Measurements from ENCODE around the gene OAS2. TPM values are rescaled to one million over a fixed set of nuclear protein-coding genes. Genes with fewer than 3 reads are reported as not detected.

The OAS2 gene
- total RNA-seq, 1 experiment from 2014 or later: 5.8 TPM

- no peak for ATAC-seq
Measured at GRCh38 chr12:112964067-112964670, 14.2 kb upstream of the OAS2 start.

DNA sequence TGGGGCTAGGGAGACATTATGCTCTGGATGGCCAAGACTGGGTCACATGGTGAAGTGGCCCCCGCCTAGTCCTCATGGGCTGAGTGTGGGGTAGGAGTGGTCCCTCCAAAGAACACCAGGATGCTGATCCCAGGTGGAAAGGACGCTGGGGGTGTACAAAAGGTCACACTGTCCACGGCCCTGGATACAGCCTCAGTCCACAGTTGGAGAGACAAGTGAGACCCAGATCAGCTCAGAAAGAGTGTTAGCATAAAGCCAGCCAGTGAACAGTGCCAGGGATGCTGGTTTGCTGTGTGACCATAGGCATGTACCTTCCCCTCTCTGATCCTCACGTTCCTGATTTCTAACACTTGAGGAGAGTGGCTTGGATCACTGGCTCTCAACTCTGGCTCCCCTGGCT lies 13.4 kb upstream of the OAS2 start:
- intact Hi-C loops (cut with micrococcal nuclease): no loop called here
- H4K20me1 ChIP-seq (ENCODE audit: low read length): no peaks in the 10 kb centered on the region
- no peaks in the 10 kb centered on the region for H3K27me3 ChIP-seq (ENCODE audit: low read length)
- no peak for ATAC-seq
- no peaks in the 10 kb centered on the region for H3F3A ChIP-seq (ENCODE audit: low read length, unreplicated experiment)
- no peak overlapping the region for H2AFZ ChIP-seq (ENCODE audit: low read length)
- ChIA-PET POLR2A (ENCODE audit: unreplicated experiment) (no interaction called here), CTCF (no interaction called here)
- H3K4me1 ChIP-seq (ENCODE audit: insufficient read depth, low read length): no peaks in the 10 kb centered on the region
- no peak overlapping the region for H3K27ac ChIP-seq (ENCODE audit: low read length)
- no peak overlapping the region for H3K9ac ChIP-seq (ENCODE audit: low read length)
- DNase-seq: no peak
- no peak overlapping the region for H3K4me3 ChIP-seq (ENCODE audit: low read length)
- H3K36me3 ChIP-seq (ENCODE audit: low read depth, low read length): peaks cover 11% of the 10 kb centered on the region; the same call in 1 of the 2 replicates
- no peaks in the 10 kb centered on the region for H3K9me3 ChIP-seq (ENCODE audit: low read length)
- H3K9me2 ChIP-seq (replicated peaks; ENCODE audit: low read length): no peaks in the 10 kb centered on the region
- H3K4me2 ChIP-seq (ENCODE audit: low read length): no peak overlapping the region
- no TSS peak for BruUV-seq (replicated peaks)
- no peaks in the 10 kb centered on the region for H3K79me2 ChIP-seq (ENCODE audit: low read length)
- TF ChIP-seq EZH2 (IDR thresholded peaks at IDR 0.05; ENCODE audit: low read length, unreplicated experiment): no peak
- no peak for TF ChIP-seq EZH2phosphoT487 (IDR thresholded peaks at IDR 0.05; ENCODE audit: borderline replicate concordance, low read length)
- TF ChIP-seq, protein P1, sequence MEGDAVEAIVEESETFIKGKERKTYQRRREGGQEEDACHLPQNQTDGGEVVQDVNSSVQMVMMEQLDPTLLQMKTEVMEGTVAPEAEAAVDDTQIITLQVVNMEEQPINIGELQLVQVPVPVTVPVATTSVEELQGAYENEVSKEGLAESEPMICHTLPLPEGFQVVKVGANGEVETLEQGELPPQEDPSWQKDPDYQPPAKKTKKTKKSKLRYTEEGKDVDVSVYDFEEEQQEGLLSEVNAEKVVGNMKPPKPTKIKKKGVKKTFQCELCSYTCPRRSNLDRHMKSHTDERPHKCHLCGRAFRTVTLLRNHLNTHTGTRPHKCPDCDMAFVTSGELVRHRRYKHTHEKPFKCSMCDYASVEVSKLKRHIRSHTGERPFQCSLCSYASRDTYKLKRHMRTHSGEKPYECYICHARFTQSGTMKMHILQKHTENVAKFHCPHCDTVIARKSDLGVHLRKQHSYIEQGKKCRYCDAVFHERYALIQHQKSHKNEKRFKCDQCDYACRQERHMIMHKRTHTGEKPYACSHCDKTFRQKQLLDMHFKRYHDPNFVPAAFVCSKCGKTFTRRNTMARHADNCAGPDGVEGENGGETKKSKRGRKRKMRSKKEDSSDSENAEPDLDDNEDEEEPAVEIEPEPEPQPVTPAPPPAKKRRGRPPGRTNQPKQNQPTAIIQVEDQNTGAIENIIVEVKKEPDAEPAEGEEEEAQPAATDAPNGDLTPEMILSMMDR (conservative IDR thresholded peaks at IDR 0.05; ENCODE audit: low read depth, low read length): no peak

More at GRCh38 chr12:112964067-112964670, 14.2 kb upstream of the OAS2 start:
- H3K27me3 ChIP-seq (ENCODE audit: low read length): no peaks in the 10 kb centered on the region
- H3F3A ChIP-seq (ENCODE audit: low read length, unreplicated experiment): no peaks in the 10 kb centered on the region
- ChIA-PET CTCF (no interaction called here), POLR2A (ENCODE audit: unreplicated experiment) (no interaction called here)
- H3K9me2 ChIP-seq (replicated peaks; ENCODE audit: low read length): no peaks in the 10 kb centered on the region
- H3K4me1 ChIP-seq (ENCODE audit: insufficient read depth, low read length): no peaks in the 10 kb centered on the region
- intact Hi-C loops (cut with micrococcal nuclease): no loop called here
- H3K27ac ChIP-seq (ENCODE audit: low read length): no peak overlapping the region
- H3K79me2 ChIP-seq (ENCODE audit: low read length): no peaks in the 10 kb centered on the region
- no peak for DNase-seq
- H3K36me3 ChIP-seq (ENCODE audit: low read depth, low read length): peaks cover 11% of the 10 kb centered on the region; the same call in 1 of the 2 replicates
- H3K9me3 ChIP-seq (ENCODE audit: low read length): no peaks in the 10 kb centered on the region
- no peak overlapping the region for H3K4me2 ChIP-seq (ENCODE audit: low read length)
- no peak overlapping the region for H3K9ac ChIP-seq (ENCODE audit: low read length)
- H4K20me1 ChIP-seq (ENCODE audit: low read length): no peaks in the 10 kb centered on the region
- no peak overlapping the region for H3K4me3 ChIP-seq (ENCODE audit: low read length)
- no TSS peak for BruUV-seq (replicated peaks)
- H2AFZ ChIP-seq (ENCODE audit: low read length): no peak overlapping the region
- TF ChIP-seq, protein P1 (conservative IDR thresholded peaks at IDR 0.05; ENCODE audit: low read depth, low read length): no peak
- TF ChIP-seq EZH2phosphoT487 (IDR thresholded peaks at IDR 0.05; ENCODE audit: borderline replicate concordance, low read length): no peak
- TF ChIP-seq EZH2 (IDR thresholded peaks at IDR 0.05; ENCODE audit: low read length, unreplicated experiment): no peak

DNA sequence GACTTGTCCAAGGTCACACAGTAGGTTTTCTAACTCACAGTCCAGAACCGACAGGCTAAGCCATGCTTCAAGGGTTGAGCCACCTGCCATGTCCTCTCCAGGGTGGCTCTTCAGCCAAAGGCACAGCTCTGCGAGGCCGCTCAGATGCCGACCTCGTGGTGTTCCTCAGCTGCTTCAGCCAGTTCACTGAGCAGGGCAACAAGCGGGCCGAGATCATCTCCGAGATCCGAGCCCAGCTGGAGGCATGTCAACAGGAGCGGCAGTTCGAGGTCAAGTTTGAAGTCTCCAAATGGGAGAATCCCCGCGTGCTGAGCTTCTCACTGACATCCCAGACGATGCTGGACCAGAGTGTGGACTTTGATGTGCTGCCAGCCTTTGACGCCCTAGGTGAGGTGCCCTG lies 12.7 kb upstream of the OAS2 start:
- Histone ChIP-seq H3K4me3 (ENCODE audit: low read length) (no peak overlapping the region), H3K4me2 (ENCODE audit: low read length) (no peak overlapping the region), H3K9me2 (replicated peaks; ENCODE audit: low read length) (no peaks in the 10 kb centered on the region), H3K9me3 (ENCODE audit: low read length) (no peaks in the 10 kb centered on the region), H3K27me3 (ENCODE audit: low read length) (no peaks in the 10 kb centered on the region), H2AFZ (ENCODE audit: low read length) (no peak overlapping the region), H3K9ac (ENCODE audit: low read length) (no peak overlapping the region), H3K27ac (ENCODE audit: low read length) (no peak overlapping the region), H3K79me2 (ENCODE audit: low read length) (no peaks in the 10 kb centered on the region), H3K36me3 (ENCODE audit: low read depth, low read length) (peaks cover 11% of the 10 kb centered on the region; the same call in 1 of the 2 replicates), H4K20me1 (ENCODE audit: low read length) (no peaks in the 10 kb centered on the region), H3K4me1 (ENCODE audit: insufficient read depth, low read length) (no peaks in the 10 kb centered on the region), H3F3A (ENCODE audit: low read length, unreplicated experiment) (no peaks in the 10 kb centered on the region)
- CTCF ChIA-PET: no interaction called here
- POLR2A ChIA-PET (ENCODE audit: unreplicated experiment): no interaction called here
- intact Hi-C loops (cut with micrococcal nuclease): no loop called here
- no TSS peak for BruUV-seq (replicated peaks)
- TF ChIP-seq EZH2 (IDR thresholded peaks at IDR 0.05; ENCODE audit: low read length, unreplicated experiment): no peak
- no peak for TF ChIP-seq EZH2phosphoT487 (IDR thresholded peaks at IDR 0.05; ENCODE audit: borderline replicate concordance, low read length)
- TF ChIP-seq, protein P1 (conservative IDR thresholded peaks at IDR 0.05; ENCODE audit: low read depth, low read length): no peak
- no peak for DNase-seq
- ATAC-seq: no peak
